ENCODE measurements around the gene CLDN4. TPM values are rescaled to one million over a fixed set of nuclear protein-coding genes. Genes with fewer than 3 reads are reported as not detected.
A peak's percentile ranks its signal among the peaks of the same experiment; 100 is the strongest.

Gene CLDN4
- total and polyA plus RNA-seq, 7 experiments from 2014 or later: 0.14 to 0.24 (median 0.16) TPM; not detected in 4

DNA sequence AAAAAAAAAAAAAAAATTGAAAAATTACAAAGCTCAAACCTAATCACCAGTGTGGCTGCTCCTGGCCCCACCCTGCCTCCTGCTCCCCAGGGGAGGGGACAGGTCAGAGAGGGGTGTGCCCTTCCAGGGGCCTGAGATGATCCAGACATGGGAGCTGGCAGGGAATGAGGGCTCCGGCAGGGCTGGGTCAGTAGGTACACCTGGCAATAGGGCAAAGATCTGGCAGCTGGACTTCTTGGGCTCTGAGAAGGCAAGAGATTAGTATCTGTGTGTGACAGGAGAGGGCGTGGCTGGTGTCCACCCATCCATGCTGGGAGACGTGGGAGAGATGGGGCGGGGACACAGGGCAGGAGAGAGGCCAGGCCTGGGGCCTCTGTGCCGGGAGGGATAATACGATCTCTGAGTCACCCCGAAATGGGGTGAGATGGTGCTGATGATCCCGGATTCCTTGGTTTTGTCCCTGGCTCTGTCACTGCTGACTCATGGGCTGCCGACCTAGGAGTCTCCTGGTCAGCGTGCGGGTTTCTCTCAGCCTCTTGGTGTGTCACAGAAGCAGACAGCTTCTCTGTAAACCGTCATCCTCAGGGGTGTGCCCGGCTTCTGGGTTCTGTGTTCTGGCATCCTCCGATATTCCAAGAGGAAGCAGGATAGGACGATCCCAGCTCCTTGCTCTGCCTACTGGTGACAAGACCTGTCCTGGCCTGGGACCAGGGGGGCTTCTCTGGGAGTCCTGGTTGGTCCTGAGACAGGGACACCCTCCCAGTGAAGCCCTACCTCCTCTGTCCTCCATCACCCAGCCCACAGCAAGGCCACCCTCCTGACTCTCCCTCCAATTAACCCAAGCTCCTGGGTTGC lies 8.2 kb upstream of the CLDN4 start:
- Histone ChIP-seq H3K27me3 (ENCODE audit: control insufficient read depth in 2 of 2, insufficient read depth in 2 of 2, low read length in 2 of 2) (no peaks in the 10 kb centered on the region), H3K9me3 (ENCODE audit: control insufficient read depth in 2 of 3, low read length in 3 of 3) (no peaks in the 10 kb centered on the region), H3K36me3 (ENCODE audit: control insufficient read depth in 2 of 3, insufficient read depth in 3 of 3, low read length in 3 of 3) (no peaks in the 10 kb centered on the region), H3K4me3 (ENCODE audit: low read length) (no peak overlapping the region), H3K27ac (ENCODE audit: low read depth, low read length) (no peak overlapping the region), H3K4me1 (ENCODE audit: control insufficient read depth in 2 of 2, insufficient read depth in 2 of 2, low read length in 2 of 2) (peaks cover 3 to 4% of the 10 kb centered on the region in 2 donors)
- peaks cover 0 to 1% (median 0%) of the 10 kb centered on the region in 11 donors for H3K9me3 Mint-ChIP-seq
- no peaks in the 10 kb centered on the region for H3K36me3 Mint-ChIP-seq
- DNase-seq (no peak), ATAC-seq (no peak)
- no peak overlapping the region for H3K4me3 Mint-ChIP-seq
- H3K27ac Mint-ChIP-seq: peak overlapping the region in 2 of 9 donors; percentile 63 to 84
- H3K27me3 Mint-ChIP-seq: peaks cover 0 to 21% (median 13%) of the 10 kb centered on the region in 5 donors
- peaks cover 11 to 16% (median 13%) of the 10 kb centered on the region in 7 donors for H3K4me1 Mint-ChIP-seq
- intact Hi-C loops (cut with micrococcal nuclease): no loop called here
- ChIA-PET CTCF (no interaction called here), POLR2A (interaction anchor here (1.0 kb wide), 1 partner anchor 10 kb away, joined by 3 read pairs; no protein-coding TSS in a partner anchor)

DNA sequence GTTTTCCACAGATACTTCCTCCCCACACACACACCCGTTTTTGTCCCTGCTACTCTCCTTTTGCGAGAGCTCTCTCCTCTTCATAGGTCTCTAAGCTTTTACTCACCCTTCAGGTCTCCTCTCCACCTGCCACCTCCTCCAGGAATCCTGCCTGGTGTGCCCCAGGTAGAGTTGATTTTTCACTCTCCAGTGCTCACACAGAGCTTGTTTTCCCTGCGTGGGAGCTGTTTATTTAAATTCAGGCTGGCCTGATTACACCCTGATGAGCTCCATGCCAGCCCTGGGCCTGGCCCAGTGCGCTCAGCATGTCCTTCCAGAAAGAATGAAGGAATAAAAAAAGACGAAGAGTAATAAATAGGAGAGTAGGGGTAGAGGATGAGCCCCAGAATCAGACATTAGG lies 7.5 kb upstream of the CLDN4 start:
- H3K4me3 ChIP-seq (ENCODE audit: low read length): no peak overlapping the region
- H3K4me1 ChIP-seq (ENCODE audit: control insufficient read depth in 2 of 2, insufficient read depth in 2 of 2, low read length in 2 of 2): peaks cover 5 to 10% of the 10 kb centered on the region in 2 donors
- no peaks in the 10 kb centered on the region for H3K36me3 Mint-ChIP-seq
- no peak overlapping the region for H3K4me3 Mint-ChIP-seq
- peaks cover 0 to 24% (median 17%) of the 10 kb centered on the region in 5 donors for H3K27me3 Mint-ChIP-seq
- ChIA-PET CTCF (no interaction called here), POLR2A (interaction anchor here (1.0 kb wide), 1 partner anchor 11 kb away, joined by 3 read pairs; no protein-coding TSS in a partner anchor)
- intact Hi-C loops (cut with micrococcal nuclease): no loop called here
- H3K9me3 Mint-ChIP-seq: no peaks in the 10 kb centered on the region
- H3K4me1 Mint-ChIP-seq: peaks cover 15 to 23% (median 18%) of the 10 kb centered on the region in 7 donors
- no peak for DNase-seq
- no peak for ATAC-seq
- no peaks in the 10 kb centered on the region for H3K9me3 ChIP-seq (ENCODE audit: control insufficient read depth in 2 of 3, low read length in 3 of 3)
- H3K27ac ChIP-seq (ENCODE audit: low read depth, low read length): no peak overlapping the region
- H3K27ac Mint-ChIP-seq: peak overlapping the region in 3 of 9 donors; percentile 23 to 78 (median 63)
- no peaks in the 10 kb centered on the region for H3K27me3 ChIP-seq (ENCODE audit: control insufficient read depth in 2 of 2, insufficient read depth in 2 of 2, low read length in 2 of 2)
- no peaks in the 10 kb centered on the region for H3K36me3 ChIP-seq (ENCODE audit: control insufficient read depth in 2 of 3, insufficient read depth in 3 of 3, low read length in 3 of 3)

DNA sequence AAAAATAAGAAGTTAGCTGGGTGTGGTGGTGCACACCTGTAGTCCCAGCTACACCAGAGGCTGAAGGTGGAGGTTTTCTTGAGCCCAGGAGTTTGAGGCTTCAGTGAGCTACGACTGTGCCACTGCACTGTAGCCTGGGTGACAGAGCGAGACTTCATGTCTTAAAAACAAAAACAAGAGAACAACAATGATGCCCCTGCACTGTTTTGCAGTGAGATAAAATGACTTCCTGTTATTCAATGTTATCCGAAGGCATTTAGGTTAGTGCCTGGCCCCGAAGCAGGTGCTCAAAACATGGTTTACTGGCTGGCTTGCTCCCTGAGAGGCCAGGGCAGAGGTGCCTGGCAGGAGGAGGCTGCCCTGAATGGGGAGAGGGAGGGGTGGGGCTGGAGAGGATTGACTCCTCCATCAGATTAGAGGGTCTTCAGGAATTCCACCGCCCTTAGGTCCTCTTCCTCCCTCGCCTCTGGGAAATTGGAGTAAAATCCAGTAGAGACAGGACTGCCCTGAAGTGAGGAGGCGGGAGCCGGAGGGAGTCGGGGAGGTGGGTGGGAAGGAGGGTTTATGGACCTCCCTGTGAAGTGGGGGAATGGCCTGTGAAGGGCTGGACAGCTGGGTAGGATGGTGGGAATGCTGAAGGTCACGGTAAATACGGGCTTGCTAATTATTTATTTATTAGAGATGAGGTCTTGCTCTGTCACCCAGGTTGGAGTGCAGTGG lies 6.8 kb upstream of the CLDN4 start:
- peaks cover 0 to 30% (median 21%) of the 10 kb centered on the region in 5 donors for H3K27me3 Mint-ChIP-seq
- ChIA-PET CTCF (interaction anchor here (1.3 kb wide), 1 partner anchor 30 kb away, joined by 4 read pairs; no protein-coding TSS in a partner anchor), POLR2A (no interaction called here)
- H3K36me3 Mint-ChIP-seq: no peaks in the 10 kb centered on the region
- no peaks in the 10 kb centered on the region for H3K36me3 ChIP-seq (ENCODE audit: control insufficient read depth in 2 of 3, insufficient read depth in 3 of 3, low read length in 3 of 3)
- H3K27ac ChIP-seq (ENCODE audit: low read depth, low read length): no peak overlapping the region
- peak overlapping the region in 2 of 9 donors; percentile 14 to 59 for H3K27ac Mint-ChIP-seq
- DNase-seq (peak in 1 of 9 donors; percentile 18), ATAC-seq (no peak)
- no peaks in the 10 kb centered on the region for H3K9me3 ChIP-seq (ENCODE audit: control insufficient read depth in 2 of 3, low read length in 3 of 3)
- H3K27me3 ChIP-seq (ENCODE audit: control insufficient read depth in 2 of 2, insufficient read depth in 2 of 2, low read length in 2 of 2): no peaks in the 10 kb centered on the region
- peaks cover 8 to 11% of the 10 kb centered on the region in 2 donors for H3K4me1 ChIP-seq (ENCODE audit: control insufficient read depth in 2 of 2, insufficient read depth in 2 of 2, low read length in 2 of 2)
- H3K4me3 ChIP-seq (ENCODE audit: low read length): no peak overlapping the region
- no peaks in the 10 kb centered on the region for H3K9me3 Mint-ChIP-seq
- intact Hi-C loops (cut with micrococcal nuclease): no loop called here
- H3K4me1 Mint-ChIP-seq: peaks cover 20 to 30% (median 25%) of the 10 kb centered on the region in 7 donors
- H3K4me3 Mint-ChIP-seq: no peak overlapping the region

- ATAC-seq: no peak
- Mint-ChIP-seq H3K4me3 (no peak overlapping the region), H3K4me1 (peaks cover 21 to 35% (median 25%) of the 10 kb centered on the region in 7 donors), H3K27me3 (peaks cover 0 to 29% (median 18%) of the 10 kb centered on the region in 5 donors), H3K9me3 (peaks cover 0 to 2% (median 0%) of the 10 kb centered on the region in 11 donors), H3K27ac (peak overlapping the region in 1 of 9 donors; percentile 90), H3K36me3 (no peaks in the 10 kb centered on the region)
- H3K36me3 ChIP-seq (ENCODE audit: control insufficient read depth in 2 of 3, insufficient read depth in 3 of 3, low read length in 3 of 3): no peaks in the 10 kb centered on the region
- no peak for DNase-seq
- H3K27ac ChIP-seq (ENCODE audit: low read depth, low read length): no peak overlapping the region
- ChIA-PET POLR2A (interaction anchor here (0.6 kb wide), 2 partner anchors 24 to 92 kb away, joined by 3 read pairs; no protein-coding TSS in a partner anchor), CTCF (no interaction called here)
- H3K9me3 ChIP-seq (ENCODE audit: control insufficient read depth in 2 of 3, low read length in 3 of 3): no peaks in the 10 kb centered on the region
- intact Hi-C loops (cut with micrococcal nuclease): no loop called here
- no peak overlapping the region for H3K4me3 ChIP-seq (ENCODE audit: low read length)
- no peaks in the 10 kb centered on the region for H3K27me3 ChIP-seq (ENCODE audit: control insufficient read depth in 2 of 2, insufficient read depth in 2 of 2, low read length in 2 of 2)
- peaks cover 8 to 11% of the 10 kb centered on the region in 2 donors for H3K4me1 ChIP-seq (ENCODE audit: control insufficient read depth in 2 of 2, insufficient read depth in 2 of 2, low read length in 2 of 2)
Observed at GRCh38 chr7:73824986-73825385, 5.8 kb upstream of the CLDN4 start.

DNA sequence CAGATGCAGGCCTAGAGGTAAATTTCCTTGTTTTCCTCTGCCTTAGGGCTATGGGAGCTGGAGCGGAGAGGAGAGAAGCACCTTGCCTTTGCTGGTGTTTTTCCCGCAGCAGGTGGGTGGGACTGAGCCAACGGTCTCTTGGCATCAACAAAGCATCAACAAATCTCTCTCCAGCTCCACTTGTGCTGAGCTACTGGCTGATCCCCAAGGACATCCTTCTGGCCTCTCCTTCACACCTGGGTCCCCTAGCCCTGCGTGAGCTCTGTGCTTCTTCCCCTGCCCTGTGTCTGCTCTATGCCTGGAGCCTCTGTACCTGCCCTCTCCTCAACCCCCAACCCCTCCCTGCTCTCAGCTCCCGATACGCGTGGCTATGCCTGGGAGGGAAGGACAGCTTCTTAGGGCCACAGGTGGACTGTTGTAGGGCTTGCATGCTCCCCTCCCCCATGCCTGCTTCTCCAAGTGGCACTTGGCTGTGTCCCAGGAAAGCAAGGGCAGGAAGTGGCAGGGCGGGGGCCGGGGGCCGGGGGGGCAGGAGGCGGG lies 3.2 kb upstream of the CLDN4 start:
- CTCF ChIA-PET: interaction anchor here (0.6 to 0.8 kb wide), 2 partner anchors 23 to 92 kb away, joined by 4 read pairs; no protein-coding TSS in a partner anchor
- POLR2A ChIA-PET: no interaction called here
- H3K4me3 Mint-ChIP-seq: peak overlapping the region in 9 of 10 donors; percentile 18 to 75 (median 65)
- Histone ChIP-seq H3K4me3 (ENCODE audit: low read length) (no peak overlapping the region), H3K9me3 (ENCODE audit: control insufficient read depth in 2 of 3, low read length in 3 of 3) (no peaks in the 10 kb centered on the region), H3K4me1 (ENCODE audit: control insufficient read depth in 2 of 2, insufficient read depth in 2 of 2, low read length in 2 of 2) (peaks cover 8 to 11% of the 10 kb centered on the region in 2 donors), H3K36me3 (ENCODE audit: control insufficient read depth in 2 of 3, insufficient read depth in 3 of 3, low read length in 3 of 3) (no peaks in the 10 kb centered on the region), H3K27ac (ENCODE audit: low read depth, low read length) (no peak overlapping the region), H3K27me3 (ENCODE audit: control insufficient read depth in 2 of 2, insufficient read depth in 2 of 2, low read length in 2 of 2) (no peaks in the 10 kb centered on the region)
- ATAC-seq (no peak), DNase-seq (no peak)
- no peaks in the 10 kb centered on the region for H3K36me3 Mint-ChIP-seq
- peaks cover 0 to 2% (median 0%) of the 10 kb centered on the region in 11 donors for H3K9me3 Mint-ChIP-seq
- intact Hi-C loops (cut with micrococcal nuclease): no loop called here
- H3K27ac Mint-ChIP-seq: peak overlapping the region in 2 of 9 donors; percentile 18 to 52
- peaks cover 0 to 25% (median 17%) of the 10 kb centered on the region in 5 donors for H3K27me3 Mint-ChIP-seq
- peaks cover 21 to 36% (median 25%) of the 10 kb centered on the region in 7 donors for H3K4me1 Mint-ChIP-seq

- H3K27ac Mint-ChIP-seq: peak overlapping the region in 1 of 9 donors; percentile 68
- ATAC-seq (peak; percentile 65), DNase-seq (no peak)
- Histone ChIP-seq H3K4me1 (ENCODE audit: control insufficient read depth in 2 of 2, insufficient read depth in 2 of 2, low read length in 2 of 2) (peaks cover 8 to 11% of the 10 kb centered on the region in 2 donors), H3K27me3 (ENCODE audit: control insufficient read depth in 2 of 2, insufficient read depth in 2 of 2, low read length in 2 of 2) (no peaks in the 10 kb centered on the region), H3K27ac (ENCODE audit: low read depth, low read length) (no peak overlapping the region), H3K9me3 (ENCODE audit: control insufficient read depth in 2 of 3, low read length in 3 of 3) (no peaks in the 10 kb centered on the region), H3K36me3 (ENCODE audit: control insufficient read depth in 2 of 3, insufficient read depth in 3 of 3, low read length in 3 of 3) (no peaks in the 10 kb centered on the region), H3K4me3 (ENCODE audit: low read length) (no peak overlapping the region)
- H3K4me1 Mint-ChIP-seq: peaks cover 21 to 35% (median 25%) of the 10 kb centered on the region in 7 donors
- peaks cover 0 to 21% (median 17%) of the 10 kb centered on the region in 5 donors for H3K27me3 Mint-ChIP-seq
- peaks cover 0 to 2% (median 0%) of the 10 kb centered on the region in 11 donors for H3K9me3 Mint-ChIP-seq
- CTCF ChIA-PET: interaction anchor here (0.6 kb wide), 1 partner anchor 23 kb away, joined by 4 read pairs; no protein-coding TSS in a partner anchor
- intact Hi-C loops (cut with micrococcal nuclease): no loop called here
- peak overlapping the region in 7 of 10 donors; percentile 40 to 75 (median 65) for H3K4me3 Mint-ChIP-seq
- no peaks in the 10 kb centered on the region for H3K36me3 Mint-ChIP-seq
- POLR2A ChIA-PET: no interaction called here
Observed at GRCh38 chr7:73828107-73828803, 2.5 kb upstream of the CLDN4 start.
